ENCODE data around the gene SMG9. TPM values are rescaled to one million over a fixed set of nuclear protein-coding genes. Genes with fewer than 3 reads are reported as not detected.
A peak's percentile ranks its signal among the peaks of the same experiment; 100 is the strongest.
"Not testable (repeated sequence)": the region's sequence is repeated elsewhere in the genome, so short reads cannot be mapped to it uniquely, and the experiment has no call there.

SMG9 gene
- total RNA-seq, 6 experiments from 2014 or later: 6.5 to 13.5 (median 9.8) TPM

DNA sequence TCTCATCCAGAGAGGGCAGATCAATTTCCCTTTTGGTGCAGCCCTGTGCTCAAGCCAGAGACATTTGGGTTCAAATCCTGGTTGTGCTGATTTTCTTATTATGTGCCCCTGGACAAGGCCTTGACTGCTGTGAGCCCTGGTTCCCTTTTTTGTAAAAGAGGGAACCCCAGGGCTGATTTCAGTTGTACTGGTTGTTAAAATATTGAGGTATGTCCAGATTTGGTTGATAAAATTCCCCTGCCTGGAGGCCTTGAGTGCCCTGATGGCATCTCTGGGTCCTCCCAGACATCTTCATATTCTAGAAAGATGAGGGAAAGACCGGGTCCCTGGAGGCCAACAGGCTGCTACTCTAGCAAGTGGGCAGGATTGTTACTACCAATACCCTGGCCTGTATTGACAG is 70.4 kb downstream of the SMG9 start:
- Histone ChIP-seq H3K9me3 (no peaks in the 10 kb centered on the region), H3K4me3 (no peak overlapping the region), H3K36me3 (no peaks in the 10 kb centered on the region), H3K4me1 (no peaks in the 10 kb centered on the region), H3K27ac (no peak overlapping the region), H3K27me3 (no peaks in the 10 kb centered on the region)
- intact Hi-C loops (cut with DNase I): no loop called here
- peak in 1 of 4 donors; percentile 36 for ATAC-seq
- TF ChIP-seq, protein P1, sequence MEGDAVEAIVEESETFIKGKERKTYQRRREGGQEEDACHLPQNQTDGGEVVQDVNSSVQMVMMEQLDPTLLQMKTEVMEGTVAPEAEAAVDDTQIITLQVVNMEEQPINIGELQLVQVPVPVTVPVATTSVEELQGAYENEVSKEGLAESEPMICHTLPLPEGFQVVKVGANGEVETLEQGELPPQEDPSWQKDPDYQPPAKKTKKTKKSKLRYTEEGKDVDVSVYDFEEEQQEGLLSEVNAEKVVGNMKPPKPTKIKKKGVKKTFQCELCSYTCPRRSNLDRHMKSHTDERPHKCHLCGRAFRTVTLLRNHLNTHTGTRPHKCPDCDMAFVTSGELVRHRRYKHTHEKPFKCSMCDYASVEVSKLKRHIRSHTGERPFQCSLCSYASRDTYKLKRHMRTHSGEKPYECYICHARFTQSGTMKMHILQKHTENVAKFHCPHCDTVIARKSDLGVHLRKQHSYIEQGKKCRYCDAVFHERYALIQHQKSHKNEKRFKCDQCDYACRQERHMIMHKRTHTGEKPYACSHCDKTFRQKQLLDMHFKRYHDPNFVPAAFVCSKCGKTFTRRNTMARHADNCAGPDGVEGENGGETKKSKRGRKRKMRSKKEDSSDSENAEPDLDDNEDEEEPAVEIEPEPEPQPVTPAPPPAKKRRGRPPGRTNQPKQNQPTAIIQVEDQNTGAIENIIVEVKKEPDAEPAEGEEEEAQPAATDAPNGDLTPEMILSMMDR (IDR thresholded peaks at IDR 0.05): no peak
- no peak for TF ChIP-seq POLR2A (IDR thresholded peaks at IDR 0.05)
- WGBS (ENCODE audit: insufficient coverage, low coverage, low lambda C conversion rate, missing lambda C conversion rate): no CpG with 5 or more reads among the region's 1 CpG
- DNase-seq: no peak

DNA sequence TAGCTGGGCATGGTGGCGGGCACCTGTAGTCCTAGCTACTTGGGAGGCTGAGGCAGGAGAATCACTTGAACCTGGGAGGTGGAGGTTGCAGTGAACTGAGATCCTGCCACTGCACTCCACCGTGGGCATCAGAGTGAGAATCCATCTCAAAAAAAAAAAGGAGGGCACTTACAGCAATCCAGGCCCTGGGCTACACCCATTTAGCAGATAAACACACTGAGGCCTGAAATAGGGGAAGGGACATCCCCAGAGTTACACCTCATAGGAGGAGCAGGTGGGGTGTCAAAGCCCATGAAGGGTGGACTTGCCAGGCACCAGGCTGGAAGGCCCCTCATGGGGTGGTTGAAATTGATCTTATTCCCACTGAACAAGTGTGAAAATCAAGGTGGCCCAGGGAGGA is 70.9 kb downstream of the SMG9 start:
- intact Hi-C loops (cut with DNase I): no loop called here
- TF ChIP-seq POLR2A (IDR thresholded peaks at IDR 0.05): no peak
- TF ChIP-seq, protein P1 (IDR thresholded peaks at IDR 0.05): no peak
- 100% methylated on average over 2 of the region's 2 CpGs for WGBS (ENCODE audit: insufficient coverage, low coverage, low lambda C conversion rate, missing lambda C conversion rate)
- Histone ChIP-seq H3K36me3 (no peaks in the 10 kb centered on the region), H3K9me3 (no peaks in the 10 kb centered on the region), H3K27me3 (no peaks in the 10 kb centered on the region), H3K4me3 (no peak overlapping the region), H3K27ac (no peak overlapping the region), H3K4me1 (no peaks in the 10 kb centered on the region)
- DNase-seq: no peak
- ATAC-seq: no peak

DNA sequence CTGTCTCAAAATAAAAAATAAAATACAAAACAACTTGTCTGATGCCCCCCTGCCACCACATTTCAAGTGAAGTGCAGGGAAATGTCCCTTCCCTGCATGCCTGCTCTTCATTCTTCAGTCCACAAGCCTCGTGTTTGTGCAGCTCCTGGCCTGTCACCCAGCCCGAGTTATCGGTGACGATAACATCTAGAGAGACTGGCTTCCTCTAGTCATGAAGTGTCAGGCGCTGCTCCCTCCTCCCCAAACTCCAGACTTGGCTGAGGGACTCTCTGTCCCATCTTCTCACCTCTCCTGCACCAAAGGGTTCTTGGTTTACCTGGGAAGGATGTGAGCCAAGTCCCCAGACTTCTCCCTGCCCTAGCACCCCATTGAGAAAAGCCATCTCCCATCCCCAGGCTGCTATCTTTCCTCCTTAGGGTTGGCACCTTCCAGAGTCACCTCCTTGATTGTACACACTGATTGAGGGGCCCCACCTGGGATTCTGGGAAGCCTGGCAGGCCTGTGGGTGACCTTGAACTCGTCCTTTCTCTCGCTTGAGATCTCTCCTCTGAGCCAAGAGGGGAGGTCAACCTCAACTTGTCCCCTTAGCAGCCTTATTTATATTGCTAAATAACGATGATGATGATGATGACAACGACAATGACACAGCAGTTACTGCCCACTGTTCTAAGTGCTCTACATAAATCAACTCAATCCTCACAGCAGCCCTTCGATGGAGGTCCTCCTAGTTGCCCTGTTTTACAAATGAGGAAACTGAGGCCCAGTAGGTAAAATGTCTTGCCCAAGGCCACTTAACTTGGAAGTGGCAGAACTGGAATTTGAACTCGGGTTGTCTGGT is 71.7 kb downstream of the SMG9 start:
- Histone ChIP-seq H3K27ac (no peak overlapping the region), H3K4me1 (no peaks in the 10 kb centered on the region), H3K27me3 (no peaks in the 10 kb centered on the region), H3K9me3 (no peaks in the 10 kb centered on the region), H3K36me3 (no peaks in the 10 kb centered on the region), H3K4me3 (no peak overlapping the region)
- ATAC-seq (no peak), DNase-seq (no peak)
- 35% methylated on average over 9 of the region's 11 CpGs for WGBS (ENCODE audit: insufficient coverage, low coverage, low lambda C conversion rate, missing lambda C conversion rate)
- intact Hi-C loops (cut with DNase I): no loop called here
- TF ChIP-seq, protein P1 (IDR thresholded peaks at IDR 0.05): no peak
- TF ChIP-seq POLR2A (IDR thresholded peaks at IDR 0.05): no peak

DNA sequence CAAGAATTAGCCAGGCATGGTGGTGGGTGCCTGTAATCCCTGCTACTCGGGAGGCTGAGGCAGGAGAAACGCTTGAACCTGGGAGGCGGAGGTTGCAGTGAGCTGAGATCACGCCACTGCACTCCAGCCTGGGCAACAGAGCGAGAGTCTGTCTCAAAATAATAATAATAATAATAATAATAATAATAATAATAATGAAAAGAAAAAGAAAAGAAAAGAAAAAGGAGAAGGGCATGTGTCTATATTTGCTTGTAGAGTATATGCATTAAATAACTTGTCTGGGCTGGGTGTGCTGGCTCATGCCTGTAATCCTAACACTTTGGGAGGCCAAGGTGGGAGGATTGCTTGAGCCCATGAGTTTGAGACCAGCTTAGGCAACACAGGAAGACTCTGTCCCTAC is 72.5 kb downstream of the SMG9 start:
- H3K4me3 ChIP-seq; H3K27me3 ChIP-seq; DNase-seq; ATAC-seq; H3K36me3 ChIP-seq; H3K4me1 ChIP-seq; H3K27ac ChIP-seq; H3K9me3 ChIP-seq; intact Hi-C loops (cut with DNase I): not testable (repeated sequence)
- WGBS (ENCODE audit: insufficient coverage, low coverage, low lambda C conversion rate, missing lambda C conversion rate): 46% methylated on average over 2 of the region's 5 CpGs

DNA sequence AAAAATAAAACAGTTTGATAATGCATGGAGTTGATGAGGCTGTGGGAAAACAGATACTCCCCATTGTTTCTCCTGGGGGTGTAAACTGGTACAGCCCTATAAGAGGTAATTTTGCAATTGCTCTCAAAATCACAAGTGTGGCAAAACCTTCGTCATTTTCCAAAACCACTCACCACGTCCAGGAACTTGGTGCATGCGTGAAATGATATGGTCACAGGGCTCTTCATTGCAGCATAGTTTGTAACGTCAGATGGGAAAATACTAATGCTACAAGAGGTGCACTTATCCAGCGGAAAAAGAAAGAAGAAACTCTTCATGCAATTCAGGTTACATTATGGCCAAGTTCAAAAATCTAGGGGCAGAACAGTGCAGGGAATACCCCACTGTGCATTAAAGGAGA is 72.9 kb downstream of the SMG9 start:
- intact Hi-C loops (cut with DNase I): no loop called here
- no peak for ATAC-seq
- TF ChIP-seq, protein P1 (IDR thresholded peaks at IDR 0.05): no peak
- TF ChIP-seq POLR2A (IDR thresholded peaks at IDR 0.05): no peak
- WGBS (ENCODE audit: insufficient coverage, low coverage, low lambda C conversion rate, missing lambda C conversion rate): 61% methylated on average over 5 of the region's 5 CpGs
- no peak overlapping the region for H3K27ac ChIP-seq
- no peaks in the 10 kb centered on the region for H3K9me3 ChIP-seq
- no peaks in the 10 kb centered on the region for H3K27me3 ChIP-seq
- no peaks in the 10 kb centered on the region for H3K4me1 ChIP-seq
- H3K36me3 ChIP-seq: no peaks in the 10 kb centered on the region
- no peak for DNase-seq
- no peak overlapping the region for H3K4me3 ChIP-seq

Data from right lobe of liver (tissue), 6 donors.